KMS-11 (cell line): ENCODE results near the gene DBH.

Experiments used
- H2AFZ ChIP-seq: fragments of 200-600 bp; sonication (generic); 2 replicates; pipeline ENCODE4 v1.6.1; 2016; ENCODE audit warnings: antibody characterized with exemption, mixed run types, low read depth
- H3K27ac ChIP-seq: fragments of 200-600 bp; sonication (generic); 2 replicates; pipeline ENCODE4 v1.6.1; 2016; ENCODE audit warnings: mild to moderate bottlenecking, mixed run types
- H3K27me3 ChIP-seq: fragments of 200-600 bp; sonication (generic); 2 replicates; pipeline ENCODE4 v1.6.1; 2017; ENCODE audit warnings: mild to moderate bottlenecking, low read depth, mixed run types, moderate library complexity; ENCODE audit not compliant: insufficient read depth
- H3K36me3 ChIP-seq: fragments of 200-600 bp; sonication (generic); 2 replicates; pipeline ENCODE4 v1.6.1; 2017; ENCODE audit warnings: mild to moderate bottlenecking, mixed run types; ENCODE audit not compliant: insufficient read depth
- H3K4me1 ChIP-seq: fragments of 200-600 bp; sonication (generic); 2 replicates; pipeline ENCODE4 v1.6.1; 2016; ENCODE audit warnings: mild to moderate bottlenecking, low read depth, mixed run types; ENCODE audit not compliant: poor library complexity, severe bottlenecking
- H3K4me2 ChIP-seq: fragments of 200-600 bp; sonication (generic); 2 replicates; pipeline ENCODE4 v1.7.0; 2016; ENCODE audit warnings: mild to moderate bottlenecking, mixed run types
- H3K4me3 ChIP-seq: fragments of 200-600 bp; sonication (generic); IDR thresholded peaks from 2 replicates; pipeline ENCODE4 v1.6.1; 2017; ENCODE audit warnings: low read depth, low read length, mixed read lengths; ENCODE audit not compliant: insufficient read depth
- H3K79me2 ChIP-seq: fragments of 200-600 bp; sonication (generic); 2 replicates; pipeline ENCODE4 v1.6.1; 2016; ENCODE audit warnings: low read depth, mixed run types; ENCODE audit not compliant: insufficient read depth
- H3K9ac ChIP-seq: fragments of 200-600 bp; sonication (generic); 2 replicates; pipeline ENCODE4 v1.6.1; 2016; ENCODE audit warnings: mild to moderate bottlenecking, mixed run types
- H4K20me1 ChIP-seq: fragments of 200-600 bp; sonication (generic); 2 replicates; pipeline ENCODE4 v1.6.1; 2016; ENCODE audit warnings: mild to moderate bottlenecking, mixed run types; ENCODE audit not compliant: insufficient read depth
- TF ChIP-seq, protein P1 (sequence below): fragments of 200-600 bp; sonication (generic); conservative IDR thresholded peaks from 2 replicates; pipeline ENCODE4 v1.6.1; 2017; ENCODE audit warnings: low read depth, mild to moderate bottlenecking, antibody characterized with exemption, low read length, moderate library complexity, mixed read lengths

The DBH gene

DNA sequence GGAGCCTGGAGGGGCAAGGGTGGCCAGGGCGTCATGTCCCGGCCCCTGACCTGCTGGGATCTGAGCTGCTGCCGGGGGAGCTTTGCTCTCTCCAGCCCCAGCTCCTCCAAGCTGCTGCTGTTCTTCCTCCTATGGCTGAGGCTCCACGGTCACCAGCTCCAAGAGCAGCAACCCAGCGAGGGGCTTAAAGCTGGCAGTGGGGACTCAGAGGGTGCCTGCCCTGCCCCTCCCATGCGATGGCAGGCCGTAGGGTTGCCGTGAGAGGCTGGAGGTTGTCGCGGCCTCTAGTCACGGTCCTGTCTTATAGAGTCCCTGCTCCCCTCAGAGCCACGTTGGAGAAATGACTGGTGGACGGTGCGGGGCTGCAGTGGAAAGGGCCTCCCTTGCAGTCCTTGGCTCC is 19.5 kb downstream of the DBH start:
- Histone ChIP-seq H3K27me3 (peaks cover 80% of the 10 kb centered on the region), H3K4me2 (no peak overlapping the region), H3K79me2 (no peaks in the 10 kb centered on the region), H3K4me1 (no peaks in the 10 kb centered on the region), H3K9ac (no peak overlapping the region), H3K36me3 (no peaks in the 10 kb centered on the region), H3K4me3 (no peak overlapping the region), H4K20me1 (no peaks in the 10 kb centered on the region), H3K27ac (no peak overlapping the region), H2AFZ (no peak overlapping the region)
- TF ChIP-seq, protein P1, sequence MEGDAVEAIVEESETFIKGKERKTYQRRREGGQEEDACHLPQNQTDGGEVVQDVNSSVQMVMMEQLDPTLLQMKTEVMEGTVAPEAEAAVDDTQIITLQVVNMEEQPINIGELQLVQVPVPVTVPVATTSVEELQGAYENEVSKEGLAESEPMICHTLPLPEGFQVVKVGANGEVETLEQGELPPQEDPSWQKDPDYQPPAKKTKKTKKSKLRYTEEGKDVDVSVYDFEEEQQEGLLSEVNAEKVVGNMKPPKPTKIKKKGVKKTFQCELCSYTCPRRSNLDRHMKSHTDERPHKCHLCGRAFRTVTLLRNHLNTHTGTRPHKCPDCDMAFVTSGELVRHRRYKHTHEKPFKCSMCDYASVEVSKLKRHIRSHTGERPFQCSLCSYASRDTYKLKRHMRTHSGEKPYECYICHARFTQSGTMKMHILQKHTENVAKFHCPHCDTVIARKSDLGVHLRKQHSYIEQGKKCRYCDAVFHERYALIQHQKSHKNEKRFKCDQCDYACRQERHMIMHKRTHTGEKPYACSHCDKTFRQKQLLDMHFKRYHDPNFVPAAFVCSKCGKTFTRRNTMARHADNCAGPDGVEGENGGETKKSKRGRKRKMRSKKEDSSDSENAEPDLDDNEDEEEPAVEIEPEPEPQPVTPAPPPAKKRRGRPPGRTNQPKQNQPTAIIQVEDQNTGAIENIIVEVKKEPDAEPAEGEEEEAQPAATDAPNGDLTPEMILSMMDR, result no peak

DNA sequence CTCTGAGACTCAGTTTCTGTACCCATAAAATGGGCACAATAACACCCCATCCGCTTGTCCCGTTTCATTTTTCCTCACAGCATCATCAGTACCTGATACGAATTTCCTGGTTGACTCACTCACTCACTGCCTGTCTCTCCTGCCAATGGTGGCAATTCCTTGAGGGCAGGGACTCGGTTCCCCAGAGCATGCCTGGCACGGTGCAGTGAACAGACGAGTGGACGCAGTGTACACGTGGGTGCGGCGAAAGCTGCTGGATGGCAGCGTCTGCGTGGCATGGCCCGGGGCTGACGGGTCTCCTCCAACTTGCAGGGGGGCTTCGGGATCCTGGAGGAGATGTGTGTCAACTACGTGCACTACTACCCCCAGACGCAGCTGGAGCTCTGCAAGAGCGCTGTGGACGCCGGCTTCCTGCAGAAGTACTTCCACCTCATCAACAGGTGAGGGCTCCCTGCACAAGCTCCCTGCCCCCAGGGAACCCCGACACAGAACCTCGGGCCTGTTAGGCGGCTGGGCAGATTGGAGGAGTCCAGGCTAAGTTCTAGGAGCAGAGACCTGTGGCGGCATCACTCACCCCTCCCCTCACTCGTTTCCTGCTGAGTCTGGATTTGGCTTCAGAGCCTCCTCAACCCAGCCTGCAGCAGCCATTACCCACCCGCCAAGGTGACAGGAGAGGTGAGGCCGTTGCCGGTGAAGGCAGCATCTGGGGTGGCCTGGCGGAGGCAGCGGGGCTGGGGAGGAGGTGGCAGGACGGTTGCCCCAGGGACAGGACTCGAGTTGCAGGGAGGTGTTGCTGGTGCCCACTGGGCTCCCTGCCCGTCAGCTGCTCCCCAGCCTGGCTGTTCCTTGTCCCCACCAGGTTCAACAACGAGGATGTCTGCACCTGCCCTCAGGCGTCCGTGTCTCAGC is 20.3 kb downstream of the DBH start:
- H3K79me2 ChIP-seq, result no peaks in the 10 kb centered on the region
- no peaks in the 10 kb centered on the region for H3K4me1 ChIP-seq
- H3K27ac ChIP-seq, result no peak overlapping the region
- H3K4me3 ChIP-seq, result no peak overlapping the region
- no peaks in the 10 kb centered on the region for H4K20me1 ChIP-seq
- no peak overlapping the region for H3K9ac ChIP-seq
- TF ChIP-seq, protein P1, result no peak
- H2AFZ ChIP-seq, result no peak overlapping the region
- H3K4me2 ChIP-seq, result no peak overlapping the region
- H3K36me3 ChIP-seq, result no peaks in the 10 kb centered on the region
- peaks cover 80% of the 10 kb centered on the region for H3K27me3 ChIP-seq

DNA sequence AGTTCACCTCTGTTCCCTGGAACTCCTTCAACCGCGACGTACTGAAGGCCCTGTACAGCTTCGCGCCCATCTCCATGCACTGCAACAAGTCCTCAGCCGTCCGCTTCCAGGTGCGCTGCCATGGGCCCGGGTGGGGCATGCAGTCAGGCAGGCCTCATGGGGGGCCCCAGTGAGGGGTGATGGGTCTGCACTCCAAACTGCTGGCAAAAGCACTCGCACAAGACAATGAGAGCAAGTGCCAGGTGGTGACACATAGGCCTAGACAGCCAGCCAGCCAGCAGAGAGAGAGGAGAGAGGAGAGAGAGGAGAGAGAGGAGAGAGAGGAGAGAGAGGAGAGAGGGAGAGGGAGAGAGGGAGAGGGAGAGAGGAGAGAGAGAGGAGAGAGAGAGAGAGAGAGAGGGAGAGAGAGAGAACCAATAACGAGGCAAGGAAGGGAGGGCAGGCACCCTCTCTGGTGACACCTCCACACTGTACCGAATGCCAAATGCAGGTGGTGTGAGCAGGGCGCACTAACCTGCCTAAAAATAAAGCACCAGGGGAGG is 21.0 kb downstream of the DBH start:
- H3K4me1 ChIP-seq, result no peaks in the 10 kb centered on the region
- no peak overlapping the region for H3K9ac ChIP-seq
- H3K27ac ChIP-seq, result no peak overlapping the region
- H3K4me2 ChIP-seq, result no peak overlapping the region
- no peaks in the 10 kb centered on the region for H3K36me3 ChIP-seq
- H4K20me1 ChIP-seq, result no peaks in the 10 kb centered on the region
- peaks cover 82% of the 10 kb centered on the region for H3K27me3 ChIP-seq
- TF ChIP-seq, protein P1, result no peak
- no peaks in the 10 kb centered on the region for H3K79me2 ChIP-seq
- H2AFZ ChIP-seq, result no peak overlapping the region
- no peak overlapping the region for H3K4me3 ChIP-seq

DNA sequence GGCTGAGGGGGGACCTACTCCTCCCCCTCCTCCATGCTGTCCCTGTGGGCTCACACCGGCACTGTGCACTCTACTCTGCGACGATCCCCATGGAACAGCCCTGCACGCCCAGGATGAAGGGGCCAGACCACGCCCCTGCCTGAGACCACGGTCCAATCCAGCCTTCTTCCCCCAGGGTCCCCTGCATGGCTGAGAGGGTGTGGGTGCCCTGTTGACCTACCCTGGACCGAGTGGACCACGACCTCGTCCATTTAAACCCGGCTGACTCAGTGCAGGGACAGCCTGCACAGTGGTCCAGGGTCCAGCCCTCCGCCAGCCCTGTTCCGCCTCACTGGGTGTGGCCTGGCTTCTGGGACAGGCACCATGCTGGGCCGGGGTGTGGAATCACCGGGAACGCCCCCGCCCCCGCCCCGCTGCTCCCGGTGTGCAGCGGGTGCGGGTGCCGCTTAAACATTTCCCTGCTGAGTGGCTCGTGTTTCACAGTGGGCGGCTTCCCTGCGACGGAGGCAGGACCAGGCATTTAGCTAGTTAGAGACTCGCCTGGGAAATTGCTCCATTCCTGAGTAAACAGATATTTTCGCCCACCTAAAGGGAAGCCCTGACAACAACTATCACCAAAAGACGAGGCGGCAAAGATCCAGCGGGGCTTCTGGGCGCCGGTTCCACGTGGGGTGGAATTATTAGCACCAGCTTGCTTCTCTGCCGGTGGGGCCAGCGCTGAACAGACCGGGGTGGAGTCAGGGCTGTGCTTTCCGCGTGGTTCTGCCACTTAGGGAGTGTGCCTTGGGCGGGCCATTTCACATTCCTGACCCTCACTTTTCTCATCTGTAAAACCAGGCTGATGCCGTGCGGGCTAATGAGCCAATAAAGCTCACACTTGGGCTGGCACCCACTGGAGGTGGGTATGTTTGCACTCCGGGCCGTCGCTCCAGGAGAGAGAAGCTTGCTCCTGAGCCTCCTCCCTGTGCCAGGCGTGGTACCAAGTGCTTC is 22.6 kb downstream of the DBH start:
- no peaks in the 10 kb centered on the region for H3K36me3 ChIP-seq
- no peak overlapping the region for H3K4me3 ChIP-seq
- H3K79me2 ChIP-seq, result no peaks in the 10 kb centered on the region
- H3K9ac ChIP-seq, result no peak overlapping the region
- H3K4me2 ChIP-seq, result no peak overlapping the region
- peaks cover 91% of the 10 kb centered on the region for H3K27me3 ChIP-seq
- H3K4me1 ChIP-seq, result no peaks in the 10 kb centered on the region
- H4K20me1 ChIP-seq, result no peaks in the 10 kb centered on the region
- no peak overlapping the region for H2AFZ ChIP-seq
- no peak overlapping the region for H3K27ac ChIP-seq
- TF ChIP-seq, protein P1, result no peak
